HUES64 (cell line): ENCODE data around the gene SLC16A1.

Source experiments
- H3K27ac ChIP-seq: 2 replicates; pipeline ENCODE4 v1.7.0; 2013; ENCODE audit warnings: low read depth, low read length, inconsistent platforms
- H3K27me3 ChIP-seq: 2 replicates; pipeline ENCODE4 v1.6.1; 2013; ENCODE audit warnings: mild to moderate bottlenecking, low read length; ENCODE audit not compliant: insufficient read depth
- H3K36me3 ChIP-seq: 2 replicates; pipeline ENCODE4 v1.6.1; 2013; ENCODE audit warnings: mild to moderate bottlenecking, low read length; ENCODE audit not compliant: insufficient read depth
- H3K4me1 ChIP-seq: 2 replicates; pipeline ENCODE4 v1.6.1; 2013; ENCODE audit warnings: mild to moderate bottlenecking, low read length, moderate library complexity; ENCODE audit not compliant: insufficient read depth
- H3K4me3 ChIP-seq: 2 replicates; pipeline ENCODE4 v1.5.1; 2013; ENCODE audit warnings: mild to moderate bottlenecking, low read length, moderate library complexity
- H3K9ac ChIP-seq: 2 replicates; pipeline ENCODE4 v1.6.1; 2013; ENCODE audit warnings: mild to moderate bottlenecking, low read depth, low read length
- H3K9me3 ChIP-seq: 2 replicates; pipeline ENCODE4 v1.6.1; 2013; ENCODE audit warnings: low read depth, low read length; ENCODE audit not compliant: insufficient read depth
- WGBS: fragments of 150-250, 120-280 bp; methylation state at CpG from one replicate; pipeline ENCODE4 v1.1.7; 2013; ENCODE audit warnings: missing lambda C conversion rate; 5-methylcytosine and 5-hydroxymethylcytosine counted together

The SLC16A1 gene

DNA sequence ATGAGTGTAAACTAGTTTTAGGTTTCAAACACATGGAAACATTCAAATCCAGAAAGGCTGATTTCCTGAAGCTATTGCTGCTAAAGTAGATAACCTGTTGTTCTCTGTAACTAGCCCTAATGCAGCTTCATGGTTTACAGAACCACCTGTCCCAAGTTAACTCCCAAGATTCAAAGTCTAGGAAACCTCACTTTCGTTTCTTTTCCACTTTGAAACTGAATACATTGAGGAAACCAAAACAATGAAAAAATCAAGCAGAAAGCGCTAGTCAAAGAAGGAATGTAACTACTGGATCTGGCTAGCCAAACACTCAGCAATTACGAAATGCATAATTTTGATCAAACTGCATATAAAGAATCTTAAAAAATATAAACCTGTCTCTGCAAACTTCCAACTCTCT is 17.8 kb downstream of the SLC16A1 start:
- WGBS: 83% methylated on average over 3 of the region's 3 CpGs
- H3K36me3 ChIP-seq: peaks cover 54% of the 10 kb centered on the region
- no peak overlapping the region for H3K4me3 ChIP-seq

GRCh38 chr1:112937495-112937894 is 18.5 kb downstream of the SLC16A1 start:
- Histone ChIP-seq H3K4me1 (peaks cover 48% of the 10 kb centered on the region), H3K4me3 (no peak overlapping the region), H3K27ac (no peak overlapping the region), H3K9ac (no peak overlapping the region), H3K36me3 (peaks cover 47% of the 10 kb centered on the region), H3K27me3 (no peaks in the 10 kb centered on the region), H3K9me3 (no peaks in the 10 kb centered on the region)

More for the DNA sequence above, 17.8 kb downstream of the SLC16A1 start:
- Histone ChIP-seq H3K27ac (peak overlapping the region; percentile 3; the same call in 1 of the 2 replicates), H3K4me1 (peaks cover 52% of the 10 kb centered on the region), H3K9me3 (no peaks in the 10 kb centered on the region), H3K9ac (no peak overlapping the region), H3K27me3 (no peaks in the 10 kb centered on the region)

DNA sequence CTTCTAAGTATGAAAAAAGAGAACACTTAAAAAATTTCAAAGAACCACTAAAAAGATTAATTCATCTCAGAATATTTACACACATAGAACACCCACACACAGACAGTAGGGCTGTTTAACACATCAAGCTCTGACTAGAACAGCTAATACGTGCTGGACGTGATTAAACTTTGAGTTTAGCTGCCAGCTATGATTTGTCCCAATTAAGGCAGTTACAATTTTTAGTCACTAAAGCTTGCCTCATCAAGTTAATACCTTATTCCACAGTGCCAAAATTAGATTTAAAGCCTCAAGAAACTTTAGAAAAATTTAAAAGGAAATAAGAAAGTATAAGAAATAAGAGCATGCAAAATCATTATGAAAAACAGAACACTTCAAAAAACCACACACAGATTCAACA is 18.9 kb downstream of the SLC16A1 start:
- Histone ChIP-seq H3K9ac (no peak overlapping the region), H3K9me3 (no peaks in the 10 kb centered on the region), H3K4me3 (no peak overlapping the region), H3K27ac (0 out of 2 replicates have a peak overlapping the region, but pooled peaks have one; percentile 34), H3K27me3 (no peaks in the 10 kb centered on the region), H3K4me1 (peaks cover 45% of the 10 kb centered on the region), H3K36me3 (peaks cover 45% of the 10 kb centered on the region)
- WGBS: 95% methylated on average over 2 of the region's 2 CpGs

- Histone ChIP-seq H3K9ac (no peak overlapping the region), H3K27me3 (no peaks in the 10 kb centered on the region), H3K27ac (no peak overlapping the region), H3K9me3 (no peaks in the 10 kb centered on the region), H3K36me3 (peaks cover 43% of the 10 kb centered on the region), H3K4me1 (peaks cover 41% of the 10 kb centered on the region), H3K4me3 (no peak overlapping the region)
Observed at GRCh38 chr1:112935461-112936111, 20.4 kb downstream of the SLC16A1 start.

GRCh38 chr1:112934577-112934976 is 21.4 kb downstream of the SLC16A1 start:
- WGBS: 70% methylated on average over 3 of the region's 3 CpGs
- Histone ChIP-seq H3K9ac (no peak overlapping the region), H3K4me3 (no peak overlapping the region), H3K27ac (no peak overlapping the region; the same call in 1 of the 2 replicates), H3K27me3 (no peaks in the 10 kb centered on the region), H3K36me3 (peaks cover 50% of the 10 kb centered on the region), H3K9me3 (no peaks in the 10 kb centered on the region), H3K4me1 (peaks cover 38% of the 10 kb centered on the region)

GRCh38 chr1:112933820-112934571 is 22.0 kb downstream of the SLC16A1 start:
- WGBS: 95% methylated on average over 3 of the region's 3 CpGs

GRCh38 chr1:112929979-112930378 is 26.0 kb downstream of the SLC16A1 start:
- peaks cover 4% of the 10 kb centered on the region; the same call in 1 of the 2 replicates for H3K4me1 ChIP-seq
- H3K27me3 ChIP-seq: no peaks in the 10 kb centered on the region
- H3K4me3 ChIP-seq: no peak overlapping the region
- peaks cover 78% of the 10 kb centered on the region for H3K36me3 ChIP-seq
- WGBS: 90% methylated on average over 4 of the region's 4 CpGs
- H3K27ac ChIP-seq: peak overlapping the region; percentile 19; the same call in 1 of the 2 replicates
- no peak overlapping the region for H3K9ac ChIP-seq
- H3K9me3 ChIP-seq: no peaks in the 10 kb centered on the region

More at GRCh38 chr1:112933820-112934571, 22.0 kb downstream of the SLC16A1 start:
- no peak overlapping the region for H3K27ac ChIP-seq
- peaks cover 38% of the 10 kb centered on the region for H3K4me1 ChIP-seq
- no peaks in the 10 kb centered on the region for H3K27me3 ChIP-seq
- H3K9ac ChIP-seq: no peak overlapping the region
- H3K4me3 ChIP-seq: no peak overlapping the region
- no peaks in the 10 kb centered on the region for H3K9me3 ChIP-seq
- H3K36me3 ChIP-seq: peaks cover 52% of the 10 kb centered on the region

- H3K9me3 ChIP-seq: no peaks in the 10 kb centered on the region
- no peak overlapping the region for H3K4me3 ChIP-seq
- no peak overlapping the region for H3K9ac ChIP-seq
- H3K27me3 ChIP-seq: no peaks in the 10 kb centered on the region
- peaks cover 89% of the 10 kb centered on the region for H3K36me3 ChIP-seq
- no peaks in the 10 kb centered on the region for H3K4me1 ChIP-seq
- no peak overlapping the region for H3K27ac ChIP-seq
- WGBS: 92% methylated on average over 1 of the region's 2 CpGs
Observed at GRCh38 chr1:112927462-112927990, 28.5 kb downstream of the SLC16A1 start.

DNA sequence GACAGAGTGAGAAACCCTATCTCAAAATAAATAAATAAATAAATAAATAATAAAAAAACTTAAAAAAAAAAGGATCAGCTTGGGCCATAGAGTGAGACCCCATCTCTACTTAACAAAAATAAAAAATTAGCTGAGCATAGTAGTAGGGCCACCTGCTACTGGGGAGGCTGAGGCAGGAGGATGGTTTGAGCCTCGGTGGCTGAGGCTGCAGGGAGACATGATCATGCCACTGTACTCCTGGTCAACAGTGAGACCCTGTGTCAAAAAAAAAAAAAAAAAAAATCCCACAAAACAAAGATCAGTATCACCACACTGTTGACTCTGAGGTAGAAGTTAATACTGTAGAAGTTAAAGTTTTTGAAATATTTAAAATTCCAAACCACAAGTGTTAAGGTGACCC is 29.1 kb downstream of the SLC16A1 start:
- H3K4me1 ChIP-seq: no peaks in the 10 kb centered on the region
- no peak overlapping the region for H3K4me3 ChIP-seq
- peaks cover 91% of the 10 kb centered on the region for H3K36me3 ChIP-seq
- H3K27ac ChIP-seq: no peak overlapping the region
- H3K9me3 ChIP-seq: no peaks in the 10 kb centered on the region
- H3K9ac ChIP-seq: no peak overlapping the region
- no peaks in the 10 kb centered on the region for H3K27me3 ChIP-seq
- WGBS: 92% methylated on average over 1 of the region's 1 CpG

GRCh38 chr1:112925015-112925414 is 31.0 kb downstream of the SLC16A1 start:
- H3K36me3 ChIP-seq: peaks cover 100% of the 10 kb centered on the region
- H3K9me3 ChIP-seq: no peaks in the 10 kb centered on the region
- 93% methylated on average over 2 of the region's 3 CpGs for WGBS
- no peaks in the 10 kb centered on the region for H3K27me3 ChIP-seq
- H3K27ac ChIP-seq: no peak overlapping the region
- no peak overlapping the region for H3K4me3 ChIP-seq
- H3K9ac ChIP-seq: no peak overlapping the region
- H3K4me1 ChIP-seq: no peaks in the 10 kb centered on the region

DNA sequence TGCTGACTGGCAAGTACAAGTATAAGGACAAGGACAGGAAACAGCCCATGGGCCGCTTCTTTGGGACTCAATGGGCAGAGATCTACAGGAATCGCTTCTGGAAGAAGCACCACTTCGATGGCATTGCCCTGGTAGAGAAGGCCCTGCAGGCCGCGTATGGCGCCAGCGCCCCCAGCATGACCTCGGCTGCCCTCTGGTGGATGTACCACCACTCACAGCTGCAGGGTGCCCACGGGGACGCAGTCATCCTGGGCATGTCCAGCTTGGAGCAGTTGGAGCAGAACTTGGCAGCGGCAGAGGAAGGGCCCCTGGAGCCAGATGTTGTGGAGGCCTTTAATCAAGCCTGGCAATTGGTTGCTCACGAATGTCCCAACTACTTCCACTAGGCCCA is 32.0 kb downstream of the SLC16A1 start:
- H3K9ac ChIP-seq: no peak overlapping the region
- H3K27me3 ChIP-seq: no peaks in the 10 kb centered on the region
- H3K27ac ChIP-seq: peak overlapping the region; percentile 24; the same call in 1 of the 2 replicates
- no peak overlapping the region for H3K4me3 ChIP-seq
- 96% methylated on average over 12 of the region's 12 CpGs for WGBS
- peaks cover 99% of the 10 kb centered on the region for H3K36me3 ChIP-seq
- no peaks in the 10 kb centered on the region for H3K9me3 ChIP-seq
- no peaks in the 10 kb centered on the region for H3K4me1 ChIP-seq
